HG02571 (cell line): ENCODE measurements around the gene ZNF839.
"Not testable (repeated sequence)": the region's sequence is repeated elsewhere in the genome, so short reads cannot be mapped to it uniquely, and the experiment has no call there.

Experiments used
- ATAC-seq: cut with Tn5 transposase; IDR thresholded peaks from one replicate; pipeline ENCODE4 v1.9.1; 2021; ENCODE audit warnings: mild to moderate bottlenecking, moderate library complexity; ENCODE audit not compliant: unreplicated experiment

The ZNF839 gene

DNA sequence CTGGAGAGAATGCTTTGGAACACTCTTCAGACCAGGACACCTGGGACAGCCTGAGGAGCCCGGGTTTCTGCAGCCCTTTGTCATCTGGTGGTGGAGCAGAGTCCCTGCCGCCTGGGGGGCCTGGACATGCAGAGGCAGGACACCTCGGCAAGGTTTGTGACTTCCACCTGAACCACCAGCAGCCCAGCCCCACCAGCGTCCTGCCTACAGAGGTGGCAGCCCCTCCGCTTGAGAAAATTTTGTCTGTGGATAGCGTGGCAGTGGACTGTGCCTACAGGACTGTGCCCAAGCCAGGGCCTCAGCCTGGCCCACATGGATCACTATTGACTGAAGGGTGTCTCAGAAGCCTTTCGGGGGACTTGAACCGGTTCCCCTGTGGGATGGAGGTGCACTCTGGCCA is 22.0 kb downstream of the ZNF839 start:
- no peak for ATAC-seq

DNA sequence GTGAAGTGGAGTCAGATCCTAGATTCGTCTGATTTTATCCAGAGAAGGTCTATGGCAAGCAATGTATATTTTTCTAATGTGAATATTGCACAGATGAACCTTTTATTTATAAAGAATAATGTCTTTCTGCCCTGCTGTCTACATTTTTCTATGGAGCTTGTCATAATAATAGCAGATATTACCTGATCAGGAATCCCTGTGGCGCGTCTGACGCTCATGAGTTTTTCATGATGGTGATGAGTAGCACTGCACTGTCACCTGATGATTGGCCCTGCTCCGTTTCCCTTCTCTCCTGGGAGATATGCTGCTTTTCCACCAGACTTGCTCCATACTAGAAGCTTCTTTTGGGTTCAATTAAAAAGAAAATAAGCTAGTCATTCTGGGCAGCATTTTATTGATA is 22.7 kb downstream of the ZNF839 start:
- ATAC-seq, result no peak

DNA sequence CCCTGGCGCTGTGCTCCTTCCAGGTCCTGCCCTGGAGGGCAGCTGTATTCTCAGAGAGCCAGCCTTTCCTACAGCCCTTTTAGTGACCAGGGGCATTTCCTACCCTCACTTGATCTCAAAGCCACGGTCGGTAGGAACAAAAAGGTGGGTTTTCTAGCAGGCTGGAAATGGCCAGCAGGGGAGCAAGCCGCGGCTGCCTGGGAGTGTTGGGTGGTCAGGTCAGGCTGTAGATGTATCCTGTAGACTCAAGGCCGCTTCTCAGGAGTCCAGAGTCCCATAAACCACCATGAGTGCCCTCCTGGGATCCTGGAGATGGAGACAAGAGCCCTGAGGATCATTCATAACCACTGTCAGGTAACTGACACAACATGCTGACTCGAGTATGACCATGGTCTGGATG is 24.5 kb downstream of the ZNF839 start:
- no peak for ATAC-seq

DNA sequence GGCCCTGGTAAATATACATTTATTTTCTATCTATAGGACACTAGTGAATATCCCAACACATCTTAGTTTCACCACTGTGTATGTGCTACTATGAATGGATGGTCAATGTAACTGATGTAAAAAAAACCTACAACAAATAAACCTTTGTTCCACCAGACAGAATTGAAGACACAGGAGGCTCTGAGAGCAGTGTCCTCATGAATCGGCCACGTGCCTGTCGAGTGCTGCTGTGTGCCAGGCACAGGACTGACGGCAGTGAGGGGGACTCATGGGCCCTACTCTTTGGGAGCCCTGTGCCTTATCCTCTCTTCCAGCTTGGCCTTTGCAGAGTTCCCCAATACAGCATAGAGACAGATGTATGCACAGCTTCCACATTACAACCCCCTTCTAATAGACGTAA is 24.9 kb downstream of the ZNF839 start:
- no peak for ATAC-seq

DNA sequence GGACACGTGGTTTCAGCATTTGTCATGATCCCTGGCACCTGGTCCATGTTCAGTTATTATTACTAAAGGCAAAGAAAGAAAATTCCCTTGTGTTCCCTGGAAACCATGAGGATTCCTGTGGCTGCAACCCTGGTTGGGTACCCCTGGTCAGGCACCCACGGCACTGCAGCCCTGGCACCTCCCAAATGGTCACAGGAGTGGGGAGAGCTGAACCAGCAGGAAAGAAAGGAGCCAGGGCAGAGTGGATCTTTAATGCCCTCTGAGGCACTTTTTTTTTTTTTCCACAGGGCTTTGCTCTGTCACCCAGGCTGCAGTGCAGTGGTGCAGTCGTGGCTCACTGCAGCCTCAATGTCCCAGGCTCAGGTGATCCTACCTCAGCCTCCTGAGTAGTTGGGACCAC is 25.7 kb downstream of the ZNF839 start:
- no peak for ATAC-seq

DNA sequence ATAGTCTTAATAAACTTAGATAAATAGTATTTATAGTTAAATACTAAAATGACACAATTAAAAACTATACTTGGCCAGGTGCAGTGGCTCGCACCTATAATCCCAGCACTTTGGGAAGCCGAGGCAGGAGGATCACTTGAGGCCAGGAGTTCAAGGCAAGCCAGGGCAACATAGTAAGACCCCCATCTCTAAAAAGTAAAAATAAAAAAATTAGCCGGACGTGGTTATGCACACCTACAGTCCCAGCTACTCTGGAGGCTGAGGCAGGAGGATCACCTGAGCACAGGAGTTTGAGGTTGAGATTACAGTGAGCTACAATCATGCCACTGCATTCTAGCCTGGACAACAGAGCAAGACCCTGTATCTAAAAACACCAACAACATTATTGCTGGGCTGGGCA is 27.1 kb downstream of the ZNF839 start:
- no peak for ATAC-seq

DNA sequence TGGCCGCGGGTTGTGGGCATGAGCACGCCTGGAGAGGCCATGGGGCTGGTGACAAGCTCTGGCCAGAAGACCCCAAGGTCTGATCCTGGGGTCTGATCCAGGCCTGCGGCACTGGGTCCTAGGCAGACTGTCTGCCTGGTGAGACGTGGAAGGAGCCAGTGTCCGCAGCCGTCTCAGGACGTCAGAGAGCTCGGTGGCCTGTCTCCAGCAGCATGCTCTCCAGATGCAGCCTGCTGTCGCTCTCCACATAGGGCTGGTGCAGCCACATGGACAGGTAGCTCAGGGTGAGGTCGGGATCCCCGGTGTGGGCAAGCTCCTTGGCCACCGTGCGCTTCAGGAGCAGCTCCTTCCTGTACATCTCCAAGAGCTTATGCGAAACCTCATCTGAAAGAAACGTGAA is 28.8 kb downstream of the ZNF839 start:
- no peak for ATAC-seq

DNA sequence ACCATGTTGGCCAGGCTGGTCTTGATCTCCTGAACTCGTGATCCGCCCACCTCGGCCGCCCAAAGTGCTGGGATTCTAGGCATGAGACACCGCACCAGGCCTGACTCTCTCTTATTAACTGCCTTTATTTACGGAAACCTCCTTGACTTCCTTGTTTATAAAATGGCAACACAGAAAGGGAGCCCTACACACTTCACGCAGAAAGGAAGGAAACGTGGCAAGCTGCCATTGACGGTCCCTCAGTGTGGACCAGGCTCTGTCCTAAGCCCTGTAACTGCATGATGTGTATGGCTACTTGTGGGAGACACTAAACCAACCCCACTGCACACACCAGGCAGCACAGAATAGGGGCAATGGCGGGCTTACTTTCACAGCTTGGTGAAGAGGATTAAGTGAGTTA is 31.5 kb downstream of the ZNF839 start:
- ATAC-seq, result no peak

DNA sequence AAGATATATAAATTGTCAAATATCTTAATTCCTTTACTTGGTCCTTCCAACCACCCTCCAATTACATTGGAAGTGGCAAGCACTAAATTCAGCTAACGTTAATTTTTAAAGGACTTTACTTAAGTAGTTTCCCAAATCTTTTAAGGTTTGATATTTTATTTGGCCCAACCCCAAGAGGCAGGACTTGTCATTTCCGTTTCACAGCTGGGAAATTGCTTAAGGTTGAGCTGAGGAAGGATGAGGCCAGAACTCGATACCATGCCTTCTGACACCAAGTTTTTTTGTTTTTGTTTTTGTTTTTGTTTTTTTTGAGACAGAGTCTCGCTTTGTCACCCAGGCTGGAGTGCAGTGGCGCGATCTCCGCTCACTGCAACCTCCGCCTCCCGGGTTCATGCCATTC is 32.0 kb downstream of the ZNF839 start:
- ATAC-seq, result not testable (repeated sequence)

DNA sequence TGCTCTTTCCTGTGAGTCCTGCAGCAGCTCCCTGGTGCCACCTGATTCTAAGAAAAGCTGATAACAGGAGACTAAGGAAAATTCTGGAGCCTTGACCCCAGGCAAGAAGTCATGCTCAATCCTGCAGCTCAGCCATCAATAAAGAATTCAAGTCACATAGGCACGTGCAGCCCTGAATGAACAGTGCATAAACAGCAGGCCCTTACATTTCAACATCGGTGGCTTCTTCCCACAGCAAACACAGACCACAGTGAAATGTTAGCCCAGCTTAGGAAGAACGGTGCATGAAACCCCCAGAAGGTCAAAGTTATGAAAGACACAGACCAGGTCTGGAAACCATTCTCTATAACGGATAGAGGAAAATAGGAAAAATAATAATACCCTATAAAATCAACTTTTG is 32.7 kb downstream of the ZNF839 start:
- ATAC-seq, result no peak

DNA sequence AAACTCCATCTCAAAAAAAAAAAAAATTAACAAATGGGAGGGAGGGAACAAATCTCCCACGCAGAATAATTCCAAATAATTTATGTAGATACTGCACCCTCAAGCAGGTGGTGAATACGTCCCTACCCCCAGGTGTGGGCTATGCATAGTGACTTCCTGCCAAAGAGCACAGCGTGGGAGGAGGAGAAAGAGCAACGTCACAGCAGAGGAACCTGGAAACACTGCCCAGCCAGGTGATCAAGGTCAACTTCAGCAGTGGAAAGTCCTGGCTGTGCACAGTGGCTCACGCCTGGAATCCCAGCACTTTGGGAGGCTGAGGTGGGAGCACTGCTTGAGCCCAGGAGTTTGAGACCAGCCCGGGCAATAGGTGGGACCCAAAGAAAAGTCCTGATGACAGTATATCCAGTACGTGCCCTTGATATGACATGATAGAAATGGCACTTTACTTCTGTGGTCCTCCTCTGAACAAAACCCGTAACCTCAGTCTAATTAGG is 33.6 kb downstream of the ZNF839 start:
- ATAC-seq, result no peak

DNA sequence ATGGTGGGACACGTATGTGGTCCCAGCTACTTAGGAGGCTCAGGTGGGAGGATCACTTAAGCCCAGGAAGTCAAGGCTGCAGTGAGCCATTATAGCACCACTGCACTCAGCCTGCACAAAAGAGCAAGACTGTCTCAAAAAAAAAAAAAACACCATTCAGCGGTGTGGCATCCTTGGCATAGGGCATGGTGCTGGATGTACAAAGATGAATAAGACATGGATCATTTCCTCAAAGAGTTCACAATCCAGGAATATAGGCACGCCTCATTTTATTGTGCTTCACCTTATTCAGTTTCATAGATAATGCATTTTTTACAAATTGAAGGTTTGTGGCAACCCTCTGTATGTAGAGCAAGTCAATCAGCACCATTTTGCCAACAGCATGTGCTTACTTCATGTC is 36.7 kb downstream of the ZNF839 start:
- no peak for ATAC-seq

DNA sequence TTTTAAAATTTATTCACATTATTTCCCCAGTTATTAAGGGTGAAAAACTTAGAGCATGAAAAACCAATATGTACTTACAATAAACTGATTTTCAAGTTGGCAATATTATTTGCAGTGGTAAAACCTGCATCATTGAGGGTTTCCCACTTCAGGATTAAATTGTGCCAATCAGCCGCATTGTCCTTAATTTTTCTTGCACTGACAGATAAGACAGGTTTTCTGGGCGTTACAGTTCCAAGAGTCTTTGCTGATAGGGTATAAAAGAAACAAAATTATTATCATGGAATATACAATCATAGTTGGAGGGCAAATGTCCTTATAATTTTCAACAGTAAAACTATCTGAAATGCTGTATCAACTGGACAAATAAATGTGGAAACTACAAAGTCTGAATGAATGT is 39.8 kb downstream of the ZNF839 start:
- no peak for ATAC-seq

DNA sequence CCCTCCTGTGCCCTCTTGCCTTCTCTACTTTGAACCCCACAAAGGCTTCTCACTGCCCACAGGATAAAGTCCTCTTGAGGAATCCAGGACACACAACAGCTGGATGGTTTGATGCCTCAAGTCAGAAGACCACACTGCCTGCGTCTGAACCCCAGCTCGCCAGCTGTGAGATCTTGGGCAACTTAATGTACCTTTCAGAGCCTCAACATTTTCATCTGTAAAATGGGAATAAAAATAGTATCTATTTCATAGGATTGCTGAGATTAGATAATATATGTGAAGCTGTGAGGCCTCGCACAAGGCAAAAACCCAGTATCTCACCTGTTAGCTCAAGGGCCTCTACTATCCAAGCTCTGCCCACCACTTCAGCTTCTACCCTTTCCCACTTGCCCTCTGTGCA is 40.8 kb downstream of the ZNF839 start:
- no peak for ATAC-seq

DNA sequence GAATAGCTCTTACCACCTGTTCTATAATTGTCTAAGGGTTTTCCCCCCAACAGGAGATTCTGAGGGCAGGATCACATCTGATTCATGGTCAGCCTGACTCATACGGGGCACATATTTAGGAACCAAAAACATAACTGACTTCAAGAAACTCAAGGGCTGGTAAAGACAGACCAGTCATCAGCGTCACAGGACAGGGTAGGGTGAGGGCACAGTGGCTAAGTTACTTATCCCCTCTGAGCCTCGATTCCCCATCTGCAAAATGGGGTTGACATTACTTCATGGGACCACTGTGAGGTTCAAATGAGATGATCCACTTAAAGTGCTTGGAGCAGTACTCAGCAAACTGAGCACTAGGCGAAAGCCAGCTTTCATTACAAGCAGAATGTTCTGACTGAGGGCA is 42.5 kb downstream of the ZNF839 start:
- no peak for ATAC-seq

DNA sequence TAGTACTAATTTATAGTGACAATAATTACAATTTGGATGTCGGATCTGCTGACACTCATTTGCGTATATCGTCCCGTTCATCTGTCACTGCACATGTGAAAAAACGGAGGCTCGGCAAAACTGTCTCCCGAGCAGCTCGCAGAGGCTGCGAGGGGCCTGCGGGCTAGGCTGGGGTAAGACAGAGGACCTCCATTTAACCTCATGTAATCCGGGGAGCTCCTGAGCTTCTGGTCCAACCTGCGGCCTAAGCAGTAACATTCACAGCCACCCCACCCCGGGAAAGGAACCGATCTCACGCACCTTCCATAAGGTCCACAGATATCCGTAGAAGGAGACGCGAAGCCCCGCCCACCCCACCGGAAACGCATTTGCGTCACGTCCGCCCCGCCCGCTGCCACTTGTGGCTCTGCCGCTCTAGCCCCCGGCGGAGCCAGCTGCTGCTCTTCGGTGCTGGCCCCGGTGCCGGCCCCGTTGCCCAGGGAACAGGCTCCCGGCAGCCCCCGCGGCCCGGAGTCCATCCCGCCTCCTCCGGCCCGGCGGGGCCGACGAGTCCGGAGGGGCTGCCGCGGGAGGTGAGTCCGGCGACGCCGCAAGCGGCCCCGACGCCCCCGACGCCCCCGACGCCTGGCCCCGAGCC is 43.1 kb downstream of the ZNF839 start, which contains the start of the genes CINP and TECPR2:
Gene CINP (minus strand): TSS at position 346 of the 637 bp plus-strand sequence. CDS start 39 bp downstream, at position 307.
Gene TECPR2 (plus strand): TSS at position 397 of the 637 bp plus-strand sequence. CDS start 13,781 bp downstream, outside the sequence.
- ATAC-seq, result peak; percentile 94

DNA sequence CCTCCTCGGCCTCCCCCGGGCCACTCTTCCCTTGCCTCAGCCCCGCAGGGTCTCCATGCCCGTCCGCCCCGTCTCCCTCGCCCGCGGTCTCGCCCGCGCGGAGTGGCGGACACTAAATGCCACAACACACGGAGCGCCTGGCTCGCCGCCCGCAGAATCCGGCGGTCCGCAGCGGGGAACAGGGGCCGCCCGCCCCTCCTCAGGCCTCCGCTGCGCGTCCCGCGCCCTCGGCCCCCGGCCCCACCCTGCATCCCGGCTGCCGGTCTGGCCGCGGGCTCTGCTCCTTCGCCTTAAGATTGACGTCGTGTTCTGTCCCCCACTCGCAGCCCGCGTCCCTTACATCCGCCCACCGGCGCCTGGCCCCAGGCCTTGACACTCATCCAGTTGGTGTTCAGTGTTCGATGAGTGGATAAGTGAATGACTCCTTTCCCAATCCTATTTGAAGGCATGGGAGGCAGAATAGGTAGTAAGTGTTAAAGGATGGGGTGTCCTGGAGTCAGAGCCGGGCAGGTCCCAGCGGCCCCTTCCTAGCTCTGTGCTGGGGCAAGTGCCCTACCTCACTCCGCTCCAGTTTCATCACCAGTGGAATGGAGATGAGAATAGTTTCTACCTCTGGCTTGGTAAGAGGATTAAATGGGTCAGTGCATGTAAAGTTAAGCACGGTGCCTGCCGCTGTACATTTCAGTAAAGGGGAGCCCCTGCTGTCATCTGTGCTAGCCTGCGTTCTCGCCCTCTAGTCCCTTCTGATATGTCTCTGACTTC is 43.8 kb downstream of the ZNF839 start:
- peak; percentile 10 for ATAC-seq

DNA sequence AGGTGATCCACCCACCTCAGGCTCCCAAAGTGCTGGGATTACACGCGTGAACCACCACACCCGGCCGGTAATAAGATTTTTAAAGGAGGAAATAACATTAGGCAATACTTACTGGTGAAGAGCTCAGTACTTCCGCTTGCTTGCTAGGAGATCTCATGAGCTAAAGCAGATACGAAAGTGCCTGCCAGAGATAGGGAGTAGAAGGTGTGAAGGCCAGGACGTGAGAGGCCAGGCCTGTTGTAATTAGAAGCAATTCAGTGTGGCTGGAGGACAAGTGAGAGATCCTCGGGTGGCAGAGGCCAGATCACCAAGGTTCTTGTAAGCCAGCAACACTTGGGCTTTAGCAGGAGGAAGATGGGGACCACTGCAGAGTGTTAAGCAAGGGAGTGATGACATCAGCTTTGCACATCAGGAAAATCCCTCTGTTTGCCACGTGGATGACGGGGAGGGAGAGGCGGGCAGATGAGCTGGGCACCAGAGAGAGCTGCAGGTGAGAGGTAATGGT is 50.8 kb downstream of the ZNF839 start:
- no peak for ATAC-seq

DNA sequence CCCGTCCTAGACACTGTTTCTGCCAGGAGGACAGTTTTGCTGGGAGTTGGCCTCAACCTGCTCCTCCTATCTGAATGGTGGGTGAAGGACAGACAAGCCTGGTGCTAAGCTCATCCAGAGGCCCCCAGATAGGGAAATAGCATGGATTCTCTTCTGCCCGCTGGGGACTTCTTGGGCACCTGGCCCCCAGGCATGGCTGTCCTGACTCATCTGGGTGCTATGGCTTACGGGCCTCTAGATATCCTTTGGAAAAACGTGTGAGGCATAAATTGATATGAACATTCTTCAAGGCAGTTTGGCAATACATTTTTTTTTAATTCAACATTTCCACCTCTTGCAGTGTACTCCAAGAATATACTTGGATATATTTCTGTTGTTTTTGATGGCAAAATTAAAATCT is 51.8 kb downstream of the ZNF839 start:
- ATAC-seq, result no peak

DNA sequence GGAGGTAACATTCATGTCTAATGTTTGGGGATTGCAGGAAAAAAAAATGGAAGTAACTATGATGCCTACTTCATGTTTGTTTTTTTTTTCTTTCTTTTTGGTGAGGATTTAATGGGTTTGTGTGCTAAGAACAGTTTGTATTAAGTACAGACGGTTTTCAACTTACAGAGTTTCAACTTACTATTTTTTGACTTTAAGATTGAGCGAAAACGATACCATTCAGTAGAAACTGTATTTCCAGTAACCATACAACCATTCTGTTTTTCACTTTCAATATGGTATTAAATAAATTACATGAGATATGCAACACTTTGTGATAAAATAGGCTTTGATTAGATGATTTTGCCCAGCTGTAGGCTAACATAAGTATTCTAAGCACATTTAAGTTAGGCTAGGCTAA is 53.6 kb downstream of the ZNF839 start:
- ATAC-seq, result no peak

DNA sequence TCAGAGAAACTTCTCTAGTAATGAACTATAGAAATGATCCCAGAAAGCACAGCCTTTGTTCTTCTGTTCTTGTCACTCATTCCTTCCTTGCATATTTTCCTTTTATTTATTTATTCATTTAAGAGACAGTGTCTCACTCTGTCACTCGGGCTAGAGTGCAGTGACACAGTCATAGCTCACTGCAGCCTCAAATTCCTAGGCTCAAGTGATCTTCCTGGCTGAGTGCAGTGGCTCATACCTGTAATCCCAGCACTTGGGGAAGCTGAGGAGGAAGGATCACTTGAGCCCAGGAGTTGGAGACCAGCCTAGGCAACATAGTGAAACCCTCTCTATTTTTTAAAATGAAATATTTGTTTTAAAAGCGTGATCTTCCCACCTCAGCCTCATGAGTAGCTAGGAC is 54.7 kb downstream of the ZNF839 start:
- no peak for ATAC-seq

DNA sequence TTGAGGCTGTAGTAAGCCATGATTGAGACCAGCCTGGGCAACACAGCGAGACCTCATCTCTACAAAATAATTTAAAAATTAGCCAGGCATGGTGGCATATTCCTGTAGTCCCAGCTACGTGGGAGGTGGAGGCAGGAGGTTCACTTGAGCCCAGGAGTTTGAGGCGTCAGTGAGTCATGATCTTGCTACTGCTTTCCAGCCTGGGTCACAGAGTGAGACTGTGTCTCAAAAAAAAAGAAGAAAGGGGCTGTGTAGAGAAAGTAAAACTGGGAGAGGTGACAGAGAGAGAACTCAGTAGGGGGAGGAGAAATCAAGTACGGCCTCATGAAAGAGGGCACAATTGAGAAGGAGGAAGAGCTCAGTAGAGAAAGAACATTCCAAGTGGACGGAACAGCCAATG is 55.6 kb downstream of the ZNF839 start:
- no peak for ATAC-seq
